Testis (tissue), 3 donors: ENCODE data around the gene KCNE4. TPM values are rescaled to one million over a fixed set of nuclear protein-coding genes. Genes with fewer than 3 reads are reported as not detected.
"Not testable (repeated sequence)": the region's sequence is repeated elsewhere in the genome, so short reads cannot be mapped to it uniquely, and the experiment has no call there.

Source experiments
- DNase-seq: peaks from one replicate; pipeline ENCODE4 v3.0.0-alpha.2; 2019
- H3K27ac ChIP-seq, 2 donors: fragments of 200-600 bp; sonication (generic); one replicate each; pipeline ENCODE4 v1.5.1; 2019
- H3K27me3 ChIP-seq: fragments of 200-600 bp; sonication (generic); one replicate; pipeline ENCODE4 v1.5.1; 2019
- H3K36me3 ChIP-seq: fragments of 200-600 bp; sonication (generic); one replicate; pipeline ENCODE4 v1.5.1; 2017; ENCODE audit warnings: low read depth; ENCODE audit errors: missing control alignments
- H3K4me1 ChIP-seq: fragments of 200-600 bp; sonication (generic); one replicate; pipeline ENCODE4 v1.5.1; 2019
- H3K4me3 ChIP-seq, 2 donors: fragments of 200-600 bp; sonication (generic); one replicate each; pipeline ENCODE4 v1.5.1; 2017 to 2019
- H3K9me3 ChIP-seq: fragments of 200-600 bp; sonication (generic); one replicate; pipeline ENCODE4 v1.5.1; 2017
- POLR2A ChIP-seq: fragments of 450-650 bp; IDR thresholded peaks from one replicate; pipeline ENCODE4 v1.6.1; 2017; ENCODE audit warnings: antibody characterized with exemption, mild to moderate bottlenecking, moderate library complexity
- WGBS, 2 donors: methylation state at CpG; one replicate each; pipeline ENCODE4 v1.1.5; 2018; 5-methylcytosine and 5-hydroxymethylcytosine counted together
- intact Hi-C: fragments of 100-400 bp; cut with DNase I; formaldehyde crosslinking; loops from one replicate; pipeline ENCODE4 v1.15.1; 2023; ENCODE audit warnings: low total_unique reads
- polyA plus RNA-seq: library from polyadenylated mRNA; stranded (reverse); fragments of 350-450 nt; fragmentation: Illumina TruSeq; extraction: RNeasy Lipid Tissue Mini Kit (QIAGEN cat#74804); gene quantifications from one replicate; pipeline ENCODE4 v1.2.3, GENCODE V29; 2014; ENCODE audit warnings: low read depth, low replicate concordance; ENCODE audit not compliant: insufficient read depth
- total RNA-seq, 2 donors: library from RNA; depleted of rRNA; stranded (reverse); fragments of >200 nt; gene quantifications; one replicate each; pipeline ENCODE4 v1.2.3, GENCODE V29; 2016
- TF ChIP-seq, protein P1 (sequence below), 3 experiments: fragments of 450-650 bp in 2 of 3; fragments of 200-600 bp in 1 of 3; sonication (generic) in 1 of 3; IDR thresholded peaks; one replicate each; pipeline ENCODE4 v1.5.1; 2016 to 2019; ENCODE audit warnings: antibody characterized with exemption in 3 of 3, mild to moderate bottlenecking in 2 of 3, moderate library complexity in 1 of 3

The KCNE4 gene
- total and polyA plus RNA-seq, 3 donors from 2014 or later, result 2.3 to 3.3 (median 2.5) TPM

DNA sequence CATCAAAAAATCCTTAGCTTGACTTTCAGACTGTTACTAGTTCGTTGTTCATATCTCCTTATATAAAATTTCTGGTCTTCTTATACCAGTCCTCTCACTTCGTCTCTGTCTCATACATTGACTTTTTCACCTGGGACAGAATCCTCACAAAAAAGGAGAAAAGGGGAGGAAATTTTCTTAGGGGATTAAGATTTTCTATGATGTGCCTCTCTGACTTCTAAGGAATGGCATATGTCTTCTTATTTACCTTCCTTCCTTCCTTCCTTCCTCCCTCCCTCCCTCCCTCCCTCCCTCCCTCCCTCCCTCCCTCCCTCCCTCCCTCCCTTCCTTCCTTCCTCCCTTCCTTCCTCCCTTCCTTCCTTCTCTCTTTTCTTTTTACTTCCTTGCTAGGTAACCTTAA is 27.9 kb downstream of the KCNE4 start:
- 87 to 90% methylated on average over 2 of the region's 2 CpGs for WGBS, 2 donors
- H3K9me3 ChIP-seq, result no peaks in the 10 kb centered on the region
- DNase-seq, result no peak
- TF ChIP-seq POLR2A, result no peak
- TF ChIP-seq, protein P1, sequence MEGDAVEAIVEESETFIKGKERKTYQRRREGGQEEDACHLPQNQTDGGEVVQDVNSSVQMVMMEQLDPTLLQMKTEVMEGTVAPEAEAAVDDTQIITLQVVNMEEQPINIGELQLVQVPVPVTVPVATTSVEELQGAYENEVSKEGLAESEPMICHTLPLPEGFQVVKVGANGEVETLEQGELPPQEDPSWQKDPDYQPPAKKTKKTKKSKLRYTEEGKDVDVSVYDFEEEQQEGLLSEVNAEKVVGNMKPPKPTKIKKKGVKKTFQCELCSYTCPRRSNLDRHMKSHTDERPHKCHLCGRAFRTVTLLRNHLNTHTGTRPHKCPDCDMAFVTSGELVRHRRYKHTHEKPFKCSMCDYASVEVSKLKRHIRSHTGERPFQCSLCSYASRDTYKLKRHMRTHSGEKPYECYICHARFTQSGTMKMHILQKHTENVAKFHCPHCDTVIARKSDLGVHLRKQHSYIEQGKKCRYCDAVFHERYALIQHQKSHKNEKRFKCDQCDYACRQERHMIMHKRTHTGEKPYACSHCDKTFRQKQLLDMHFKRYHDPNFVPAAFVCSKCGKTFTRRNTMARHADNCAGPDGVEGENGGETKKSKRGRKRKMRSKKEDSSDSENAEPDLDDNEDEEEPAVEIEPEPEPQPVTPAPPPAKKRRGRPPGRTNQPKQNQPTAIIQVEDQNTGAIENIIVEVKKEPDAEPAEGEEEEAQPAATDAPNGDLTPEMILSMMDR (IDR thresholded peaks at IDR 0.05), result no peak
- H3K36me3 ChIP-seq, result no peaks in the 10 kb centered on the region
- H3K4me3 ChIP-seq, result no peak overlapping the region
- no peak overlapping the region for H3K27ac ChIP-seq
- intact Hi-C loops, result no loop called here
- no peaks in the 10 kb centered on the region for H3K4me1 ChIP-seq
- H3K27me3 ChIP-seq, result no peaks in the 10 kb centered on the region

DNA sequence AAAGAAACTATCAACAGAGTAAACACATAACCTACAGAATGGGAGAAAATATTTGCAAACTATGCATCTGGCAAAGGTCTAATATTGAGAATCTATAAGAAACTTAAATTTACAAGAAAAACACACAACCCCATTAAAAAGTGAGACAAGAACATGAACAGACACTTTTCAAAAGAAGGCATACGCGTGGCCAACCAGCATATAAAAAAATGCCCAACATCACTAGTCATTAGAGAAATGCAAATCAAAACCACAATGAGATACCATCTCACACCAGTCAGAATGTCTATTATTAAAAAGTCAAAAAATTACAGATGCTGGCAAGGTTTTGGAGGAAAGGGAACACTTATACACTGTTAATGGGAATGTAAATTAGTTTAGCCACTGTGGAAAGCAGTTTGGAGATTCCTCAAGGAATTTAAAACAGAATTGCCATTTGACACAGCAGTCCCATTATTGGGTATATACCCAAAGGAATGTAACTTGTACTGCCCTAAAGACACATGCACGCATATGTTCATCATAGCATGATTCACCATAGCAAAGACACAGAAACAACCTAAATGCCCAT is 28.9 kb downstream of the KCNE4 start:
- H3K27me3 ChIP-seq, intact Hi-C loops, H3K27ac ChIP-seq, H3K9me3 ChIP-seq, H3K4me3 ChIP-seq, DNase-seq, H3K36me3 ChIP-seq, H3K4me1 ChIP-seq: not testable (repeated sequence)
- WGBS, 2 donors, result 55 to 64% methylated on average over 3 of the region's 3 CpGs

DNA sequence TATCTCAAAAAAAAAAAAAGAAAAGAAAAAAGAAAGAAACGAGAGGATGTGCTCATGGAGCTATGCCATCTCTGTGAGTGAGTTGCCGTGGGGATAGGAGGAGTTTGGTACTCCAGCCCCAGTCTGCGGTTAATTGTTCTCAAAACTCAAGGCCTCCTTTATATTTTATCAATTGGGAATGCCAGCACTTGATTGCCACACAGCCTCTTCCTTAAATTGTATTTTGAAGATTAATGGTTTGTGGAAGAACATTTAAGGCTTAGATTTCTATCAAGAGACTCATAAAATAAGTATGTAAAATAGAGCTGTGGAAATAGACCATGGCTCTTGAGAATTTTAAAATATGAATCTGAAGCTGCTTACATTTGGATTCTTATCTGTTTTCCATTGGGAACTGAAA is 29.8 kb downstream of the KCNE4 start:
- WGBS, 2 donors, result 33 to 43% methylated on average over 3 of the region's 3 CpGs
- TF ChIP-seq, protein P1 (IDR thresholded peaks at IDR 0.05), result no peak
- no peak for TF ChIP-seq POLR2A
- H3K36me3 ChIP-seq, result no peaks in the 10 kb centered on the region
- DNase-seq, result no peak
- no peaks in the 10 kb centered on the region for H3K4me1 ChIP-seq
- H3K27ac ChIP-seq, result no peak overlapping the region
- H3K27me3 ChIP-seq, result no peaks in the 10 kb centered on the region
- no peaks in the 10 kb centered on the region for H3K9me3 ChIP-seq
- intact Hi-C loops, result no loop called here
- H3K4me3 ChIP-seq, result no peak overlapping the region

DNA sequence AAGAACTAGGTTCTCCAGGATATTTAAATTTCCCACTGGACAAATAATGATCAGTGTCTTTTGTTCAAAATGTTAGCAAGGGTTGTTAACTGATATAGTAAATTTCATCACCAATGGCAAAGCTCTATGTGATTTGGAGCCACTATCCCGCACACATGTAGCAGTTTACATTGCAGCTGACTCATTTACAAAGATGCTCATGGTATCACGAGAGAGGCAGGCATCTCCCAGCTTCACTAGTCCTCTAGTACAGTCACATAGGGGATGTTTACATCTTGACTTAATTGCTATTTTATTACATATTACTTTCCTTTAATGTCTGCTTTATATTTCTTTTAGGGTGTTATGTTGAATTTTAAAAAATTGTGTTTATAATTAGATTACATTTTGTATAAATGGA is 30.7 kb downstream of the KCNE4 start:
- Histone ChIP-seq H3K36me3 (no peaks in the 10 kb centered on the region), H3K4me1 (no peaks in the 10 kb centered on the region), H3K4me3 (no peak overlapping the region), H3K27me3 (no peaks in the 10 kb centered on the region), H3K9me3 (no peaks in the 10 kb centered on the region), H3K27ac (no peak overlapping the region)
- TF ChIP-seq, protein P1 (IDR thresholded peaks at IDR 0.05), result no peak
- no peak for TF ChIP-seq POLR2A
- no peak for DNase-seq
- 2% methylated on average over 2 of the region's 2 CpGs for WGBS, 2 donors
- intact Hi-C loops, result no loop called here

DNA sequence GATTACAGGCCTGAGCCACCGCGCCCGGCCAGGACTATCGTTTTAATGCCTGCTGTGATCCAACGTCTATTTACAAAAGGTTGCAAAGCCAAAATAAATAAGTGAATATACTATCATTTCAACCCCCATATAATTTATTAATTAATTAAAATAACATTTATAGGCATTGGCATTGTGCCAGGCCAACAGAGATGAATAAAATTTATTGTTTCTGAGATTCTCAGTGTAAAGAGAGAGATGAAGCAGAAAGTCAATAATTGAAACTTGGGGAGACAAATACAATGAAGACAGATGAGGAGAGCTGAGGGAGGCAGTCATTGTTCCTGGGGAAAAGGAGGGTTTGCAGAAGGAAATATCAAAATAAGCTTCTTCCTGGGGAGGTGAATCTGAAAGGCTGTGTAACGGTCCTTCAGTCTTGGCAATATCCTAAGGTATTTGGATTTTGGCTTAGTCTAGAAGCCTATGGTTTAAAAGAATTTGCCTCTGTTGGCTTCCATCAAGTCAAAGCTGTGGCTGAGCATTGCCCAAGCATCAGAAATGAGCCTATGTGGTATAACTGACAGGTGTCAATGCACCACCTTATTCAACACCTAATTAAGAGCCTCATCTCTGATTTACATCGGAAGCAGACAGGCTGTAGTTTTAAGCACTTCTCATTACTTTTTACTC is 31.5 kb downstream of the KCNE4 start:
- WGBS, 2 donors, result 68 to 70% methylated on average over 7 of the region's 7 CpGs
- H3K27me3 ChIP-seq, result no peaks in the 10 kb centered on the region
- H3K27ac ChIP-seq, result no peak overlapping the region
- intact Hi-C loops, result no loop called here
- no peaks in the 10 kb centered on the region for H3K36me3 ChIP-seq
- TF ChIP-seq, protein P1 (IDR thresholded peaks at IDR 0.05), result no peak
- no peak for TF ChIP-seq POLR2A
- no peaks in the 10 kb centered on the region for H3K4me1 ChIP-seq
- DNase-seq, result no peak
- no peak overlapping the region for H3K4me3 ChIP-seq
- no peaks in the 10 kb centered on the region for H3K9me3 ChIP-seq
